HG03060 (cell line): ENCODE data around the gene KCNIP4.

Source experiments
- ATAC-seq: cut with Tn5 transposase; IDR thresholded peaks from one replicate; pipeline ENCODE4 v1.9.1; 2021; ENCODE audit warnings: low read depth, moderate number of reproducible peaks; ENCODE audit not compliant: unreplicated experiment

KCNIP4 gene

GRCh38 chr4:21901831-21902230, 46.7 kb downstream of the KCNIP4 start:
- no peak for ATAC-seq

- no peak for ATAC-seq
These were observed 47.3 kb downstream of the KCNIP4 start for GRCh38 chr4:21901281-21901680.

GRCh38 chr4:21900211-21900610, 48.4 kb downstream of the KCNIP4 start:
- no peak for ATAC-seq

GRCh38 chr4:21898101-21898500, 50.5 kb downstream of the KCNIP4 start:
- ATAC-seq: no peak

GRCh38 chr4:21896767-21897166, 51.8 kb downstream of the KCNIP4 start:
- ATAC-seq: no peak

- ATAC-seq: no peak
These were observed 55.4 kb downstream of the KCNIP4 start for GRCh38 chr4:21893136-21893535.

- no peak for ATAC-seq
These were observed 58.3 kb downstream of the KCNIP4 start for GRCh38 chr4:21890231-21890630.

GRCh38 chr4:21888195-21888976, 60.2 kb downstream of the KCNIP4 start:
- ATAC-seq: peak; percentile 63

GRCh38 chr4:21887481-21887880, 61.1 kb downstream of the KCNIP4 start:
- no peak for ATAC-seq

GRCh38 chr4:21885770-21886169, 62.8 kb downstream of the KCNIP4 start:
- ATAC-seq: no peak

- no peak for ATAC-seq
These were observed 63.3 kb downstream of the KCNIP4 start for GRCh38 chr4:21885241-21885640.

- ATAC-seq: no peak
These were observed 64.0 kb downstream of the KCNIP4 start for GRCh38 chr4:21884615-21885014.

GRCh38 chr4:21882051-21882839, 66.3 kb downstream of the KCNIP4 start:
- no peak for ATAC-seq

GRCh38 chr4:21879187-21879586, 69.4 kb downstream of the KCNIP4 start:
- no peak for ATAC-seq

GRCh38 chr4:21876711-21877110, 71.9 kb downstream of the KCNIP4 start:
- no peak for ATAC-seq

GRCh38 chr4:21873145-21873544, 75.4 kb downstream of the KCNIP4 start:
- ATAC-seq: no peak

GRCh38 chr4:21872101-21872500, 76.5 kb downstream of the KCNIP4 start:
- ATAC-seq: no peak

GRCh38 chr4:21869978-21870745, 78.4 kb downstream of the KCNIP4 start:
- no peak for ATAC-seq

GRCh38 chr4:21864686-21865085, 83.9 kb downstream of the KCNIP4 start:
- no peak for ATAC-seq

GRCh38 chr4:21862917-21863316, 85.7 kb downstream of the KCNIP4 start:
- no peak for ATAC-seq

GRCh38 chr4:21858971-21859370, 89.6 kb downstream of the KCNIP4 start:
- ATAC-seq: no peak
